ENCODE data around the gene CDYL2.

Gene CDYL2

DNA sequence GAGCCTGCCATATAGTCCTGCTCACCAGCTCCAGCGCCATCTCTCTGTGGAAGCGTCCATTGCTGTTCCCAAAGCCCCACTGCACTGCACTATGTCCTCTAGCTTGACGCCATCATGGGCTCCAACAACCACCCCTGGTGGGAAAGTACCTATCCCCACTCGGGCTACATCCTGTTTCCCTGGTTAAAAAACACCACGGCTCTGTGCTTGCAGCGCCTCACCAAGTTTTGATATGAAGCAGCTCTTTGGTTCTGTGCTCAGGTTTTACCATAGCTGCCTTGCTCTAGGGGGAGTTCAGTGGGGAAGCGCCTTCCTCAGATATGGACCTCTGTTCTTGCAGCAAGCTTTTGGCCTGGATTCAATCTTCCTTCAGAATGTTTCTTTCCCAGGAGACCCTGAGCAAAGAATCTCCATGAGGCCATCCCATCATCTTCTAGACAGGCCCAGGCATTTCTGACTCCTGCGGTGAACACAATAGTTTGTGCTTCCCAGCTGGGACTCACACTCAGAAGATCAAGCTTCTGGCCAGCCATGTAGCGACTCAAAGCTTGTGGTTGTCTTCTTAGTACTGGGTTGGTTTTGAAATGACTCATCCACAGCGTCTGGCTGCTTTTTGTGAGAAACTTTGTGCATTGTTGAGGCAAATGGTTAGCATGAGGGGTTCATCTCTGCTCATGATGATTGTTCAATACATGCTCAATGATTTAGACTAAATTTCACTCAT, 224.1 kb downstream of the CDYL2 start:
- Mint-ChIP-seq H3K4me1 (peaks cover 52% of the 10 kb centered on the region), H3K9me3 (peaks cover 0 to 8% of the 10 kb centered on the region in 2 donors), H3K27ac (peak overlapping the region; percentile 98), H3K4me3 (peak overlapping the region; percentile 76 to 85), H3K27me3 (no peaks in the 10 kb centered on the region)
- DNase-seq = peak; percentile 82 to 88
- peak; percentile 92 for ATAC-seq

GRCh38 chr16:80577485-80578280, 226.7 kb downstream of the CDYL2 start:
- DNase-seq = no peak
- Mint-ChIP-seq H3K27me3 (no peaks in the 10 kb centered on the region), H3K4me1 (peaks cover 30% of the 10 kb centered on the region), H3K9me3 (peaks cover 0 to 4% of the 10 kb centered on the region in 2 donors), H3K4me3 (no peak overlapping the region), H3K27ac (no peak overlapping the region)
- no peak for ATAC-seq

DNA sequence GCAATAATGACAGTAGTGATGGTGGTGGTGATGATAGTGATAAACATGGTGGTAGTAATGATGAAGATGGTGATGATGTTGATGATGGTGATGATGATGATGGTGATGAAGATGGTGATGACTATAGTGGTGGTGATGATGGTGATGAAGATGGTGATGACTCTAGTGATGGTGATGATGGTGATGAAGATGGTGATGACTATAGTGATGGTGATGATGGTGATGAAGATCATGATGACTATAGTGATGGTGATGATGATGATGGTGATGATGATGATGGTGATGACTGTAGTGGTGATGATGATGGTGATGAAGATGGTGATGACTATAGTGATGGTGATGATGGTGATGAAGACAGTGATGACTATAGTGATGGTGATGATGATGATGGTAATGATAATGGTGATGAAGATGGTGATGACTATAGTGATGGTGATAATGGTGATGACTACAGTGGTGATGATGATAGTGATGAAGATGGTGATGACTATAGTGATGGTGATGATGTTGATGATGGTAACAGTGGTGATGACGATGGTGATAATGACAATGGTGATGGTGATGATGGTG, 228.0 kb downstream of the CDYL2 start:
- no peak overlapping the region for H3K27ac Mint-ChIP-seq
- DNase-seq (no peak), ATAC-seq (no peak)
- H3K9me3 Mint-ChIP-seq = peaks cover 5 to 7% of the 10 kb centered on the region in 2 donors
- no peaks in the 10 kb centered on the region for H3K27me3 Mint-ChIP-seq
- peaks cover 27% of the 10 kb centered on the region for H3K4me1 Mint-ChIP-seq
- no peak overlapping the region for H3K4me3 Mint-ChIP-seq

GRCh38 chr16:80573700-80574120, 230.7 kb downstream of the CDYL2 start:
- Mint-ChIP-seq H3K27me3 (no peaks in the 10 kb centered on the region), H3K27ac (no peak overlapping the region), H3K4me3 (no peak overlapping the region), H3K4me1 (peaks cover 31% of the 10 kb centered on the region), H3K9me3 (peaks cover 5 to 13% of the 10 kb centered on the region in 2 donors)
- no peak for DNase-seq
- ATAC-seq = no peak

DNA sequence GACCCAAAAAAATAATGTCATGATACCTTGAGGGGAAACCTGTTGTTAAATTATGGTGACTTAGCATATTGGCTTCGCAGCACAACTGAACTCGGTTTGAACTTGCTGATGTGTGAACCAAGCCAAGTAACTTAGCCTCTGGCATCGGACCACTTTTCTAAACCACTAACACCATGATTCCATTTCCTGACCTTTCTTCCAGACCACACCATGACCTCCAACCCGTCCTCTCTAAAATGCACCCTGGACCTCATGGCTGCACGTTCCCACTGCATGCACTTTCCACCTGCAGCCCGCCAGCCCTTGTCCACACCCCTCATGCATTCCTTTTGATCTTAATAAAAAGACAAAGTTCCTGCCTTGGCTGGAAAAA, 234.3 kb downstream of the CDYL2 start:
- ATAC-seq = peak; percentile 27
- peak overlapping the region; percentile 11 to 65 for H3K4me3 Mint-ChIP-seq
- peaks cover 15 to 25% of the 10 kb centered on the region in 2 donors for H3K9me3 Mint-ChIP-seq
- peak in 1 of 2 donors; percentile 18 for DNase-seq
- H3K27ac Mint-ChIP-seq = peak overlapping the region in 1 of 2 donors; percentile 83
- peaks cover 37% of the 10 kb centered on the region for H3K4me1 Mint-ChIP-seq
- no peaks in the 10 kb centered on the region for H3K27me3 Mint-ChIP-seq

DNA sequence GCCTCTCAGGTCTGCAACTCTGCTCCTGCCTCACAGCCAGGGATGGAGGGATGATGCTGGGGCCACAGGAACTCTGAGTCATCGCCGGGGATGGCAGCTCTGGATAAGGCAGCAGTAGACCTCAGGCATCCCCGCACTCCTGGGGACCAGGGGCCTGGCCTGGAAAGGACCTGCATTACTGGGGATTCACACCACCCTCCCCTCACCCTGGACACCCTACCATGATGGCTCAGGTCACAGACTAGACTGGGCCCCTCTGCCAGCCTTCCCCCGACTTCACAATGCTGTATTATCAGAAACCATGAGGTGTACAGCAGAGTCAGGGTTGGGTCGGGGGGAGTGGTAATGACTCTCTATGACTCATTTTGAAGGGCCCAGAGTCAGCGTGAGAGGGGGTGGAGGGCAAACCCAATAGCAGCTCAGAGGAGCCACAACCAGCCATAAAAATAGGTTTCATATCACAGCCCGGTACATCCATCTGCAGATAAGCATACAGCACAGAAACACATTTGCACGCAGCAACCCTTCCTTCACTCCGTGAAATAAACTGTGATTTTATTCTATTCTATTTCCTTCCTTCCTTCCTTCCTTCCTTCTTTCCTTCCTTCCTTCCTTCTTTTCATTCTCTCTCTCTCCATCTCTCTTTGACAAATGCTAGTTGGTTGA, 234.8 kb downstream of the CDYL2 start:
- DNase-seq (peak; percentile 79 to 86), ATAC-seq (peak; percentile 99)
- peak overlapping the region; percentile 52 to 83 for H3K27ac Mint-ChIP-seq
- H3K4me1 Mint-ChIP-seq = peaks cover 42% of the 10 kb centered on the region
- no peaks in the 10 kb centered on the region for H3K27me3 Mint-ChIP-seq
- peaks cover 15 to 25% of the 10 kb centered on the region in 2 donors for H3K9me3 Mint-ChIP-seq
- peak overlapping the region; percentile 11 to 65 for H3K4me3 Mint-ChIP-seq

GRCh38 chr16:80564394-80564793, 240.0 kb downstream of the CDYL2 start:
- no peak for ATAC-seq
- Mint-ChIP-seq H3K4me3 (peak overlapping the region in 1 of 2 donors; percentile 13), H3K27ac (peak overlapping the region; percentile 71 to 72), H3K27me3 (peaks cover 6% of the 10 kb centered on the region), H3K9me3 (peaks cover 10 to 12% of the 10 kb centered on the region in 2 donors), H3K4me1 (peaks cover 30% of the 10 kb centered on the region)
- DNase-seq = no peak

GRCh38 chr16:80563066-80563465, 241.3 kb downstream of the CDYL2 start:
- ATAC-seq = no peak
- no peak for DNase-seq
- Mint-ChIP-seq H3K9me3 (peaks cover 10 to 12% of the 10 kb centered on the region in 2 donors), H3K27me3 (peaks cover 6% of the 10 kb centered on the region), H3K4me3 (no peak overlapping the region), H3K4me1 (peaks cover 22% of the 10 kb centered on the region), H3K27ac (no peak overlapping the region)

GRCh38 chr16:80559369-80559768, 245.0 kb downstream of the CDYL2 start:
- no peak for ATAC-seq
- Mint-ChIP-seq H3K27me3 (peaks cover 6% of the 10 kb centered on the region), H3K4me3 (no peak overlapping the region)

GRCh38 chr16:80557037-80557436, 247.4 kb downstream of the CDYL2 start:
- Mint-ChIP-seq H3K4me3 (no peak overlapping the region), H3K9me3 (no peaks in the 10 kb centered on the region), H3K4me1 (peaks cover 13% of the 10 kb centered on the region), H3K27me3 (peaks cover 6% of the 10 kb centered on the region), H3K27ac (no peak overlapping the region)
- DNase-seq = no peak
- no peak for ATAC-seq

More at GRCh38 chr16:80559369-80559768, 245.0 kb downstream of the CDYL2 start:
- H3K4me1 Mint-ChIP-seq = peaks cover 6% of the 10 kb centered on the region
- H3K9me3 Mint-ChIP-seq = no peaks in the 10 kb centered on the region
- no peak overlapping the region for H3K27ac Mint-ChIP-seq
- DNase-seq = no peak

- DNase-seq (no peak), ATAC-seq (no peak)
- H3K4me3 Mint-ChIP-seq = no peak overlapping the region
- H3K9me3 Mint-ChIP-seq = no peaks in the 10 kb centered on the region
- peaks cover 6% of the 10 kb centered on the region for H3K27me3 Mint-ChIP-seq
- H3K27ac Mint-ChIP-seq = no peak overlapping the region
- H3K4me1 Mint-ChIP-seq = peaks cover 13% of the 10 kb centered on the region
These were observed 247.9 kb downstream of the CDYL2 start for GRCh38 chr16:80556481-80556880.

- DNase-seq (no peak), ATAC-seq (no peak)
- Mint-ChIP-seq H3K27ac (no peak overlapping the region), H3K9me3 (no peaks in the 10 kb centered on the region), H3K4me3 (no peak overlapping the region), H3K27me3 (no peaks in the 10 kb centered on the region), H3K4me1 (peaks cover 13% of the 10 kb centered on the region)
These were observed 250.4 kb downstream of the CDYL2 start for GRCh38 chr16:80554033-80554432.

GRCh38 chr16:80552277-80552676, 252.1 kb downstream of the CDYL2 start:
- Mint-ChIP-seq H3K27me3 (no peaks in the 10 kb centered on the region), H3K9me3 (no peaks in the 10 kb centered on the region), H3K4me3 (no peak overlapping the region), H3K4me1 (peaks cover 13% of the 10 kb centered on the region), H3K27ac (no peak overlapping the region)
- ATAC-seq = no peak
- DNase-seq = no peak

Measured in stimulated activated naive CD8-positive, alpha-beta T cell treated with anti-CD3 and anti-CD28 coated beads, Interleukin-15, amount 100 ng/mL, for 72 hours (primary cell).